ENCODE data around the gene KCNJ1. TPM values are rescaled to one million over a fixed set of nuclear protein-coding genes. Genes with fewer than 3 reads are reported as not detected.

Gene KCNJ1
- total and polyA plus RNA-seq, 2 of the 8 experiments (the other 6 are each of a cell fraction or from before 2014, with no cell fraction given) = 0.17 to 0.23 TPM

DNA sequence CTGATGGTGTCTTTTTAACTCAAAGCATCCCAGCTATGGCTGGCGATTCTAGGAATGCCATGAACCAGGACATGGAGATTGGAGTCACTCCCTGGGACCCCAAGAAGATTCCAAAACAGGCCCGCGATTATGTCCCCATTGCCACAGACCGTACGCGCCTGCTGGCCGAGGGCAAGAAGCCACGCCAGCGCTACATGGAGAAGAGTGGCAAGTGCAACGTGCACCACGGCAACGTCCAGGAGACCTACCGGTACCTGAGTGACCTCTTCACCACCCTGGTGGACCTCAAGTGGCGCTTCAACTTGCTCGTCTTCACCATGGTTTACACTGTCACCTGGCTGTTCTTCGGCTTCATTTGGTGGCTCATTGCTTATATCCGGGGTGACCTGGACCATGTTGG is 44.1 kb upstream of the KCNJ1 start:
- Histone ChIP-seq H3K27ac (ENCODE audit: low read depth, low read length) (no peak overlapping the region), H3K56ac (replicated peaks; ENCODE audit: insufficient read length, low read depth, low read length) (no peak overlapping the region), H3K14ac (ENCODE audit: insufficient read length) (no peak overlapping the region), H2BK12ac (ENCODE audit: low read depth, low read length) (no peak overlapping the region), H4K20me1 (replicated peaks in 1 of 2; ENCODE audit: control insufficient read depth in 1 of 2, insufficient read depth in 2 of 2, low read length in 2 of 2) (no peaks in the 10 kb centered on the region), H3K23me2 (ENCODE audit: low read depth, low read length) (peaks cover 8% of the 10 kb centered on the region; the same call in 1 of the 2 replicates), H3K79me2 (ENCODE audit: control insufficient read depth in 1 of 2, insufficient read depth in 2 of 2, low read length in 2 of 2) (no peaks in the 10 kb centered on the region), H2BK15ac (ENCODE audit: low read length) (no peak overlapping the region), H3K23ac (ENCODE audit: insufficient read length) (no peak overlapping the region), H3K4me2 (ENCODE audit: insufficient read depth in 1 of 2, low read depth in 2 of 2, low read length in 2 of 2) (no peak overlapping the region), H4K91ac (replicated peaks; ENCODE audit: insufficient read length, low read length) (no peak overlapping the region), H3K27me3 (replicated peaks in 1 of 4; ENCODE audit: control insufficient read depth in 3 of 4, extremely low read depth in 1 of 4, insufficient read depth in 3 of 4, low read length in 3 of 4) (peaks cover under 1 to 20% (median 12%) of the 10 kb centered on the region in 4 experiments), H3K4ac (replicated peaks; ENCODE audit: insufficient read length, low read depth, low read length) (no peak overlapping the region), H3K18ac (ENCODE audit: extremely low read depth, low read length) (no peak overlapping the region), H2BK120ac (replicated peaks; ENCODE audit: low read depth, low read length) (no peak overlapping the region), H4K8ac (ENCODE audit: extremely low read depth, insufficient read depth, low read length) (no peak overlapping the region), H2BK20ac (ENCODE audit: low read length) (no peak overlapping the region), H4K5ac (ENCODE audit: insufficient read length, low read depth, low read length) (no peak overlapping the region), H3K9ac (replicated peaks in 1 of 4; ENCODE audit: extremely low read depth in 1 of 4, low read depth in 3 of 4, low read length in 3 of 4) (no peak overlapping the region), H2AFZ (ENCODE audit: low read length) (no peak overlapping the region), H3K36me3 (ENCODE audit: control insufficient read depth in 2 of 4, insufficient read depth in 4 of 4, low read length in 3 of 4) (no peaks in the 10 kb centered on the region), H3K79me1 (ENCODE audit: low read depth, low read length) (no peaks in the 10 kb centered on the region), H2BK5ac (ENCODE audit: low read depth, low read length) (no peak overlapping the region), H3K9me3 (ENCODE audit: insufficient read depth in 2 of 2, low read depth in 1 of 2, low read length in 1 of 2) (peaks cover 0 to 4% of the 10 kb centered on the region in 2 experiments; a peak in 2 of 4 replicates), H3K4me3 (ENCODE audit: extremely low read depth in 1 of 4, insufficient read depth in 2 of 4, low read depth in 3 of 4, low read length in 4 of 4) (no peak overlapping the region), H2AK5ac (ENCODE audit: low read depth, low read length) (no peak overlapping the region), H3K4me1 (replicated peaks in 1 of 4; ENCODE audit: control insufficient read depth in 3 of 4, insufficient read depth in 4 of 4, low read length in 3 of 4) (no peaks in the 10 kb centered on the region)
- DNase-seq (ENCODE audit: low read depth in 1 of 2, low spot score in 2 of 2) = no peak
- POLR2A ChIA-PET (ENCODE audit: partially characterized antibody) = no interaction called here
- CTCF ChIA-PET (ENCODE audit: partially characterized antibody) = interaction anchor here (1.7 to 14.9 kb wide), 3 partner anchors 22 to 38 kb away, joined by 5 to 332 read pairs (median 108); partner anchors contain the start of genes KCNJ5 and TP53AIP1
- WGBS, 2 experiments (ENCODE audit: extremely low coverage in 1 of 2, insufficient coverage in 1 of 2, insufficient read length in 1 of 2, insufficient replicate concordance in 2 of 2, low coverage in 1 of 2, low lambda C conversion rate in 2 of 2, missing lambda C conversion rate in 1 of 2) = 97% methylated on average over 16 of the region's 17 CpGs; no CpG with 5 or more reads in 1 of the 2 experiments
- no peak for TF ChIP-seq JUN (IDR thresholded peaks at IDR 0.05; ENCODE audit: low read depth, low read length)
- no peak for TF ChIP-seq HDAC2 (IDR thresholded peaks at IDR 0.05; ENCODE audit: borderline replicate concordance in 1 of 2, low read depth in 2 of 2, low read length in 2 of 2)
- TF ChIP-seq TAF1 (IDR thresholded peaks at IDR 0.05; ENCODE audit: low read depth, low read length) = no peak
- no peak for TF ChIP-seq KDM1A (IDR thresholded peaks at IDR 0.05; ENCODE audit: borderline replicate concordance, low read length)
- TF ChIP-seq PHF8 (conservative IDR thresholded peaks at IDR 0.05; ENCODE audit: low read depth, low read length) = no peak
- FAIRE-seq = no peak

Measured in H1 (cell line).